NCI-H2227 (cell line): ENCODE data around the gene PTPN12.
A peak's percentile ranks its signal among the peaks of the same experiment; 100 is the strongest.

ENCODE experiments used
- DNase-seq: peaks from one replicate; lab custom pipeline; 2025; ENCODE audit not compliant: unreplicated experiment; lab: John Stamatoyannopoulos, UW

Gene PTPN12

GRCh38 chr7:77657427-77658224, 120.5 kb downstream of the PTPN12 start:
- peak; percentile 69 for DNase-seq

- no peak for DNase-seq
Observed at GRCh38 chr7:77658928-77659327, 121.8 kb downstream of the PTPN12 start.

GRCh38 chr7:77661816-77662215, 124.7 kb downstream of the PTPN12 start:
- DNase-seq: no peak

- no peak for DNase-seq
Observed at GRCh38 chr7:77662869-77663268, 125.8 kb downstream of the PTPN12 start.

GRCh38 chr7:77664715-77665114, 127.6 kb downstream of the PTPN12 start:
- DNase-seq: no peak

GRCh38 chr7:77665161-77665560, 128.1 kb downstream of the PTPN12 start:
- no peak for DNase-seq

- DNase-seq: no peak
Observed at GRCh38 chr7:77667459-77668086, 130.5 kb downstream of the PTPN12 start.

GRCh38 chr7:77674878-77675277, 137.8 kb downstream of the PTPN12 start:
- no peak for DNase-seq

- DNase-seq: no peak
Observed at GRCh38 chr7:77679608-77680007, 142.5 kb downstream of the PTPN12 start.

GRCh38 chr7:77680266-77680665, 143.2 kb downstream of the PTPN12 start:
- no peak for DNase-seq

GRCh38 chr7:77684030-77684429, 146.9 kb downstream of the PTPN12 start:
- peak; percentile 43 for DNase-seq

- no peak for DNase-seq
Observed at GRCh38 chr7:77685233-77685632, 148.1 kb downstream of the PTPN12 start.

GRCh38 chr7:77687100-77687746, 150.1 kb downstream of the PTPN12 start:
- DNase-seq: no peak

GRCh38 chr7:77687747-77688144, 150.7 kb downstream of the PTPN12 start:
- no peak for DNase-seq
